DOHH2 (cell line): ENCODE results near the gene GLB1L.
A peak's percentile ranks its signal among the peaks of the same experiment; 100 is the strongest.

ENCODE experiments used
- H3F3A ChIP-seq: fragments of 200-600 bp; sonication (generic), shearing (Covaris generic); 2 replicates; pipeline ENCODE4 v1.6.0; 2016; ENCODE audit warnings: antibody characterized with exemption, mild to moderate bottlenecking; ENCODE audit not compliant: control insufficient read depth, insufficient read depth
- H3K27ac ChIP-seq: fragments of 200-600 bp; sonication (generic); 2 replicates; pipeline ENCODE4 v1.5.1; 2014; ENCODE audit warnings: low read depth, mild to moderate bottlenecking, low read length, moderate library complexity
- H3K27me3 ChIP-seq: fragments of 200-600 bp; sonication (generic); 2 replicates; pipeline ENCODE4 v1.6.1; 2014; ENCODE audit warnings: mild to moderate bottlenecking, low read length, mixed read lengths; ENCODE audit not compliant: control insufficient read depth
- H3K36me3 ChIP-seq: fragments of 200-600 bp; sonication (generic); 2 replicates; pipeline ENCODE4 v1.6.1; 2014; ENCODE audit warnings: mild to moderate bottlenecking, low read length, moderate library complexity, mixed read lengths; ENCODE audit not compliant: control insufficient read depth
- H3K4me1 ChIP-seq: fragments of 200-600 bp; sonication (generic); 2 replicates; pipeline ENCODE4 v1.6.1; 2014; ENCODE audit warnings: mild to moderate bottlenecking, low read length, mixed read lengths; ENCODE audit not compliant: control insufficient read depth
- H3K4me2 ChIP-seq: fragments of 200-600 bp; sonication (generic); 2 replicates; pipeline ENCODE4 v1.6.0; 2014; ENCODE audit warnings: mild to moderate bottlenecking, low read length, moderate library complexity
- H3K4me3 ChIP-seq: fragments of 200-600 bp; sonication (generic); 2 replicates; pipeline ENCODE4 v1.5.1; 2014; ENCODE audit warnings: mild to moderate bottlenecking, low read length, mixed read lengths
- H3K79me2 ChIP-seq: fragments of 200-600 bp; sonication (generic); 2 replicates; pipeline ENCODE4 v1.6.1; 2014; ENCODE audit warnings: mild to moderate bottlenecking, low read length, mixed read lengths; ENCODE audit not compliant: control insufficient read depth
- H3K9me2 ChIP-seq: fragments of 200-600 bp; sonication (generic); replicated peaks from 2 replicates; pipeline ENCODE4 v1.6.1; 2014; ENCODE audit warnings: mild to moderate bottlenecking, low read length, mixed read lengths; ENCODE audit not compliant: control insufficient read depth
- H3K9me3 ChIP-seq: fragments of 200-600 bp; sonication (generic); 2 replicates; pipeline ENCODE4 v1.6.1; 2014; ENCODE audit warnings: antibody characterized with exemption, low read length, mixed read lengths; ENCODE audit not compliant: control insufficient read depth, insufficient read depth
- H4K20me1 ChIP-seq: fragments of 200-600 bp; sonication (generic); 2 replicates; pipeline ENCODE4 v1.6.0; 2014; ENCODE audit warnings: low read depth, mild to moderate bottlenecking, antibody characterized with exemption, low read length, moderate library complexity; ENCODE audit not compliant: control insufficient read depth, insufficient read depth
- EZH2phosphoT487 ChIP-seq: fragments of 200-600 bp; sonication (generic); IDR thresholded peaks from 2 replicates; pipeline ENCODE4 v1.6.1; 2017; ENCODE audit warnings: borderline replicate concordance, mild to moderate bottlenecking, antibody characterized with exemption, low read length, moderate library complexity, mixed read lengths
- TF ChIP-seq, protein P1 (sequence below): fragments of 200-600 bp; sonication (generic); IDR thresholded peaks from one replicate; pipeline ENCODE4 v1.5.1; 2014; ENCODE audit warnings: antibody characterized with exemption, mild to moderate bottlenecking, low read depth, low read length; ENCODE audit not compliant: poor library complexity, severe bottlenecking

Gene GLB1L

DNA sequence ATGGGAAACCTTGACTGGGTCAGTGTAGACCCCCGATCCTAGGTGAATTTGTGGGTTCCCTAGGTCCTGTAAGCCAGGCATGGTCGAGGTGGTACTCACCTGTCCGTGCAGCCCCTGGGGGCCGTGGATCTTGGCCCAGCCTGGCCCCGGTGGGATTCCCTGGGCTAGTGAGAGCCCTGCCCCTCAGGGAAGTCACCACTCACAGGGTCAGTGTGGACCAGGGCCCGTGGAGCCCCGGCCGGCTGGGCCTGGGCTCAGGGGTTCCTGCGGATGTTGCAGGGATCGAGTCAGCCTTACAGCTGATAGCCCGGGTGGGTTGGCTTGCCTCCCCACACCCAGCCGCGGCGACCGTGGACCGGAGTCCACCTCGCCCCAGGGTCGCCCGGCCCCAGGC, 16.3 kb downstream of the GLB1L start:
- Histone ChIP-seq H3K36me3 (peaks cover 74% of the 10 kb centered on the region), H3K4me1 (peaks cover 31% of the 10 kb centered on the region)

DNA sequence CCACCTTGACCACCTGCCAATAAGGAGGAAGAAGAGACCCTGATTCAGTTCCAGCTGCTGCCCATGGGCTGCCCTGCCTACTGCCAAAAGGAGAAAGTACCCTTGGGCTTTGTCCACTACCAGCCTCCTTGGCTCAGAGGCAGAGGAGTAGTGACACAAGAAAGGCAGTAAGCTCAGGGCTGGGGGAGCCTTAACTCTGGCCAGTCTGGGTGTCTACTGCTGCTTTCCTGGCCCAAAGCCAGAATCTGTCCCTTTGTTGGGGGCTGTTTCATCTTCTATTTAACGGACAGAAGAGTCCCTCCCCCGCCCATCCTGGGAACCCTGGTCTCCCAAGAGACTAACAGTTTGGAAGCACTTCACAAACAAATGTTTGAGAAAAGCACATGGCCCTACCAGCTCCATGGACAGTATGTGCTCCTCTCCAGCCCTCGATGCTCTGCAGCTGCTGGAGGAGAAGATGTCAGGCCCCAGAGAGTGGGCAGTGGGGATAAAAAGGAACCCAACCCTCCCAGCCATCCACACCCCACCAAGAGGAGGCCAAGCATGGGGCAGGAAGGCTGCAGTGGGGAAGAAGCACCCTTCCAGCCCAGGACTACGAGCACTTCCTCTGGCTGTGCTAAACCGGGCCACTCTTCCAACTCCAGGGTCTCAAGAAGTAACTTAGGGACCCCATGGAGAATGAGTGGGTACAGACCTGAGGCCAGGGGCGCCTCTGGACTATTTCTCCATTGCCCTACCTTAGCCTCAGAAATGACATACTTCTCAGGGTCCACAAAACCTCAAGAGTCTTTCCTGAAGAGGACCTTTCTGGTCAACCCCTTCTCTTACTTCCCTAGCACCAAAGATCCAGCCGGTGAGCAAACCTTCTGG, 17.0 kb downstream of the GLB1L start:
- Histone ChIP-seq H4K20me1 (no peaks in the 10 kb centered on the region), H3K27ac (peak overlapping the region; percentile 72; the same call in 1 of the 2 replicates), H3K9me2 (no peaks in the 10 kb centered on the region), H3K4me2 (peak overlapping the region; percentile 84), H3K9me3 (no peaks in the 10 kb centered on the region), H3K36me3 (peaks cover 74% of the 10 kb centered on the region), H3K27me3 (no peaks in the 10 kb centered on the region), H3K4me1 (peaks cover 31% of the 10 kb centered on the region), H3F3A (no peaks in the 10 kb centered on the region; the same call in 1 of the 2 replicates), H3K4me3 (peak overlapping the region; percentile 88), H3K79me2 (peaks cover 53% of the 10 kb centered on the region)
- no peak for TF ChIP-seq EZH2phosphoT487
- TF ChIP-seq, protein P1, sequence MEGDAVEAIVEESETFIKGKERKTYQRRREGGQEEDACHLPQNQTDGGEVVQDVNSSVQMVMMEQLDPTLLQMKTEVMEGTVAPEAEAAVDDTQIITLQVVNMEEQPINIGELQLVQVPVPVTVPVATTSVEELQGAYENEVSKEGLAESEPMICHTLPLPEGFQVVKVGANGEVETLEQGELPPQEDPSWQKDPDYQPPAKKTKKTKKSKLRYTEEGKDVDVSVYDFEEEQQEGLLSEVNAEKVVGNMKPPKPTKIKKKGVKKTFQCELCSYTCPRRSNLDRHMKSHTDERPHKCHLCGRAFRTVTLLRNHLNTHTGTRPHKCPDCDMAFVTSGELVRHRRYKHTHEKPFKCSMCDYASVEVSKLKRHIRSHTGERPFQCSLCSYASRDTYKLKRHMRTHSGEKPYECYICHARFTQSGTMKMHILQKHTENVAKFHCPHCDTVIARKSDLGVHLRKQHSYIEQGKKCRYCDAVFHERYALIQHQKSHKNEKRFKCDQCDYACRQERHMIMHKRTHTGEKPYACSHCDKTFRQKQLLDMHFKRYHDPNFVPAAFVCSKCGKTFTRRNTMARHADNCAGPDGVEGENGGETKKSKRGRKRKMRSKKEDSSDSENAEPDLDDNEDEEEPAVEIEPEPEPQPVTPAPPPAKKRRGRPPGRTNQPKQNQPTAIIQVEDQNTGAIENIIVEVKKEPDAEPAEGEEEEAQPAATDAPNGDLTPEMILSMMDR, result no peak

More for the DNA sequence above, 16.3 kb downstream of the GLB1L start:
- Histone ChIP-seq H3K79me2 (peaks cover 53% of the 10 kb centered on the region), H3K4me2 (peak overlapping the region; percentile 84), H3K9me2 (no peaks in the 10 kb centered on the region), H3K9me3 (no peaks in the 10 kb centered on the region), H3K4me3 (peak overlapping the region; percentile 88), H3K27me3 (no peaks in the 10 kb centered on the region), H3F3A (no peaks in the 10 kb centered on the region; the same call in 1 of the 2 replicates), H4K20me1 (no peaks in the 10 kb centered on the region), H3K27ac (peak overlapping the region; percentile 72)
- no peak for TF ChIP-seq EZH2phosphoT487
- TF ChIP-seq, protein P1, result no peak

DNA sequence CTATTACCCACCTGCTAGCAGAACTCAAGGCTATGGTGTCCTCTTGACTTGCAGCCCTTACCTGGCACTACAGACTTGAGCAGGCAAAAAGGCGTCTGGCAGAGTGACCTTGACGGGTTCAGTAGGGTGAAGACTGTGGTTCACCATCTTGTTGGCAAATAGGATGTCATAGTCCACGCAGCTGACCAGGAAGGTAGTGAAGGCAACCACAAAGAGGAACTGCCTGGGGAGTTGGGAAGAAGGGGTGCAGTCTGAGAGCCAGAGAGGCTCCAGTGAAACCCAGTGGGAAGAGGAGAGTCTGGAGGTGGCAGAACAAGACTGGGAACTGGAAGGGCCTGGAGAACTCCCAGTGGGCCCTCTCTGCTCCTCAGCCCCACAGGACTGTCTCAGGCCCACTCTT, 19.9 kb downstream of the GLB1L start:
- no peaks in the 10 kb centered on the region for H4K20me1 ChIP-seq
- no peak overlapping the region for H3K27ac ChIP-seq
- TF ChIP-seq, protein P1, result no peak
- no peak for TF ChIP-seq EZH2phosphoT487

More for the DNA sequence above, 19.9 kb downstream of the GLB1L start:
- Histone ChIP-seq H3K9me2 (no peaks in the 10 kb centered on the region), H3K79me2 (peaks cover 29% of the 10 kb centered on the region), H3K36me3 (peaks cover 68% of the 10 kb centered on the region), H3F3A (no peaks in the 10 kb centered on the region), H3K27me3 (no peaks in the 10 kb centered on the region), H3K4me1 (peaks cover 12% of the 10 kb centered on the region), H3K9me3 (no peaks in the 10 kb centered on the region), H3K4me2 (no peak overlapping the region), H3K4me3 (no peak overlapping the region)
